Epithelial cell of esophagus (primary cell): Measurements from ENCODE around the gene CCSER2.
"Not testable (repeated sequence)": the region's sequence is repeated elsewhere in the genome, so short reads cannot be mapped to it uniquely, and the experiment has no call there.

Experiments
- DNase-seq: peaks from one replicate; pipeline ENCODE4 v3.0.0; 2010; ENCODE audit warnings: low read depth
- H3K4me3 ChIP-seq: 2 replicates; pipeline ENCODE4 v1.5.1; 2011; ENCODE audit warnings: mild to moderate bottlenecking, low read length, control low read depth
- CTCF ChIP-seq: IDR thresholded peaks from 2 replicates; pipeline ENCODE4 v1.5.1; 2011; ENCODE audit warnings: low read depth, mild to moderate bottlenecking, low read length, control low read depth, inconsistent platforms; ENCODE audit not compliant: insufficient read depth; ENCODE audit errors: missing control alignments

Gene CCSER2

GRCh38 chr10:84328418-84329195, at the start of gene CCSER2:
TSS of gene CCSER2 (plus strand) at chr10:84328589. CDS start at chr10:84371053, 42,464 bp downstream.
- peak within 1 kb of the TSS; percentile 44 for H3K4me3 ChIP-seq
- TF ChIP-seq CTCF, result no peak
- DNase-seq, result peak; percentile 95

DNA sequence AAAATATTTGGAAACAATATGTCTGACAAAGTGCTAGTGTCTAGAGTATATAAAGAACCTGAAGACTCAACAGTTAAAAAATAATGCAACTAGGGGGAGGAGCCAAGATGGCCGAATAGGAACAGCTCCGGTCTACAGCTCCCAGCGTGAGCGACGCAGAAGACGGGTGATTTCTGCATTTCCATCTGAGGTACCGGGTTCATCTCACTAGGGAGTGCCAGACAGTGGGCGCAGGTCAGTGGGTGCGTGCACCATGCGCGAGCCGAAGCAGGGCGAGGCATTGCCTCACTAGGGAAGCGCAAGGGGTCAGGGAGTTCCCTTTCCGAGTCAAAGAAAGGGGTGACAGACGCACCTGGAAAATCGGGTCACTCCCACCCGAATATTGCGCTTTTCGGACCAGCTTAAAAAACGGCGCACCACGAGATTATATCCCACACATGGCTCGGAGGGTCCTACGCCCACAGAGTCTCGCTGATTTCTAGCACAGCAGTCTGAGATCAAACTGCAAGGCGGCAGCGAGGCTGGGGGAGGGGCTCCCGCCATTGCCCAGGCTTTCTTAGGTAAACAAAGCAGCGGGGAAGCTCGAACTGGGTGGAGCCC, 48.4 kb upstream of the CCSER2 start:
- not testable (repeated sequence) for H3K4me3 ChIP-seq, DNase-seq

GRCh38 chr10:84286695-84287094, 41.7 kb upstream of the CCSER2 start:
- H3K4me3 ChIP-seq, result no peak overlapping the region
- no peak for TF ChIP-seq CTCF
- no peak for DNase-seq

GRCh38 chr10:84288151-84288550, 40.2 kb upstream of the CCSER2 start:
- no peak for TF ChIP-seq CTCF
- DNase-seq, result no peak

DNA sequence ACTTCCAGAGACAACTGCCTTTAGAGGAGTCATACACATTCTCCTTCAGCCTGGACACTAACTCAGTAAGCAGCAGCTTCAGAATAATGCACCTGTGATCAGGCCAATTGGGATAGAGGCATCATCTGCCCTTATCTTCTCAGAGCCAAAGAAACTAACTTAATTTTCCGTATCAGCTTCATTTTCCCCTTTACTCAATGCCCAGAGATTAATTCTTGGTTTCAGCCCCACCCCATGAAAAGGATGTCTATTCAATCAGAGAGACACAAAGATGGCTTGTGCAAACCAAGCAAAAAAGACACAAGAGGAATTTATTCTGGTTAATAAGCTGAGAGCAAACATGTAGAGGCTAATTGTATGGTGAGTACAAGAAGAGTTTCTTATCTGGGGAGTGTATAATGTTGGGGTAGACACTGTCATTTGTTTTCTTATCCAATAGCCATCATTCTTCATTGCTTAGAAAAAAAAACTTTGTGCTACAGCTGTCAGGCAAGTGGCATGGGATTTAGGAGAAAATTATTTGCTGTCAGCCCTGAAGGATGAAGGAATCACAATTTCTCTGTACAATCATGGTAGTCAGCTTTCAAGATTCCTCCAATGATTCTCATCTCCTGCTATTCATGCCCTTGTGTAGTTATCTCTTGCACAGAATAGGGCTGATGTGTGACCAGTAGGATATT, 38.7 kb upstream of the CCSER2 start:
- DNase-seq, result no peak
- TF ChIP-seq CTCF, result no peak
- no peak overlapping the region for H3K4me3 ChIP-seq

More at GRCh38 chr10:84288151-84288550, 40.2 kb upstream of the CCSER2 start:
- no peak overlapping the region for H3K4me3 ChIP-seq

- no peak for TF ChIP-seq CTCF
- DNase-seq, result no peak
- no peak overlapping the region for H3K4me3 ChIP-seq
Measured at GRCh38 chr10:84290235-84290634, 38.2 kb upstream of the CCSER2 start.

- DNase-seq, result peak; percentile 70
- TF ChIP-seq CTCF, result no peak
- no peak overlapping the region for H3K4me3 ChIP-seq
Measured at GRCh38 chr10:84291384-84291783, 37.0 kb upstream of the CCSER2 start.
